Measurements from ENCODE around the gene AUNIP. TPM values are rescaled to one million over a fixed set of nuclear protein-coding genes. Genes with fewer than 3 reads are reported as not detected.

The AUNIP gene
- total and polyA plus RNA-seq, 3 experiments from 2014 or later = 7.3 to 7.4 TPM; not detected in 1

- CTCF ChIA-PET = interaction anchor here (1.2 to 2.2 kb wide), 3 partner anchors 18 to 178 kb away, joined by 3 to 7 read pairs (median 4); partner anchors contain the start of gene PAFAH2
- peak overlapping the region; percentile 90 for H3K27ac ChIP-seq (ENCODE audit: low read depth, low read length)
- H3K36me3 ChIP-seq (ENCODE audit: insufficient read depth, low read length) = peaks cover 2% of the 10 kb centered on the region
- Mint-ChIP-seq H3K4me1 (peaks cover 30 to 40% (median 35%) of the 10 kb centered on the region in 3 donors), H3K36me3 (peaks cover 0 to 20% (median 1%) of the 10 kb centered on the region in 3 donors), H3K9me3 (no peaks in the 10 kb centered on the region), H3K4me3 (peak overlapping the region; percentile 89 to 95 (median 90)), H3K27ac (peak overlapping the region; percentile 83 to 99 (median 95)), H3K27me3 (peaks cover 0 to 4% of the 10 kb centered on the region in 2 donors)
- peak overlapping the region; percentile 71 for H3K4me3 ChIP-seq (ENCODE audit: low read length)
- POLR2A ChIA-PET = interaction anchor here (0.9 to 2.7 kb wide), 3 partner anchors 11 to 54 kb away, joined by 3 to 17 read pairs (median 3); partner anchors contain the start of gene PAQR7
- H3K4me1 ChIP-seq (ENCODE audit: insufficient read depth, low read length) = peaks cover 37% of the 10 kb centered on the region
- H3K9me3 ChIP-seq (ENCODE audit: low read length) = no peaks in the 10 kb centered on the region
- no peaks in the 10 kb centered on the region for H3K27me3 ChIP-seq (ENCODE audit: insufficient read depth, low read length, poor library complexity, severe bottlenecking)
- DNase-seq = no peak
These were observed 38.2 kb downstream of the AUNIP start for GRCh38 chr1:25821112-25821476.

DNA sequence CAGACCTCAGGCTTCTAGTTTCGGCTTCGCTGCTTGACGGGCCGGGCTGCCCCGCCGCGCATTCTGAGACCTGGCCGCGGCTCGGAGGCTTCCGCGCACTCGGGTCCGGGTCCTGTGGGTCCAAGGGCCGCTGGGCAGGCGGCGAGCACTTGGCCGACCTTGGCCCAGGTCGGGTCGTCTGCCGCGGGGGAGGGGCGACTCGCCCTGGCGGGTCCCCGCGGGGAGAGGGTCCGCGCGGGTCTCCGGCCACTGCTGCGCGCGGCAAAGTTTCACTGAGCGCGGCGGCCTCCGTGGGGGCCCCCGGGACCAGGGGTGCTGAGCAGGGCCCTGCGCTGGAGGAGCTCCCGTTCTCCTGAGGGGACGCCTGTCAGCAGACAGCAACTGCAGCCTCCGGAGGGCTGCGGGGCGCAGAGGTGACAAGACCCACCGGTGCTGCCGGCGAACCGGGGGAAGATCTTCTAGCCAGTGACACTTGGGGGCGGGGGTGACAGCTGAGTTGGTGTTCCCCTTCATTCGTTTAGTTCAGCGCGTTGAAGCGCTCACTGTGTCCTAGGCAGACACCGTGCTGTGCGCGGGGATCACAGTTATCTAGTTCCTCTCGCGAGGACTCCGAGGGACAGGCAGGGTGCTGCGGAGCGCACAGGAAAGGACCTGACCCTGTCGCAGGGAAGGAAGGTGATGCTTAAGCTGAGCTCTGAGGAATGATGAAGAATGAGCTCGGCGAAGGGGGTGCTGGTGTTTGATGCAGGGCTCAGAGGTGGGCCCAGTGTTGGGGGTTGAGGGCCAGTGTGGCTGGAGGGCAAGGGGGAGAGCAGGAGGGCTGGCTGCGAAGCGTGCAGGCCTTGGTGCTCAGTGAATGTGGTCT lies 38.8 kb downstream of the AUNIP start:
- H3K4me3 Mint-ChIP-seq = peak overlapping the region; percentile 92 to 98 (median 94)
- peaks cover 0 to 4% of the 10 kb centered on the region in 2 donors for H3K27me3 Mint-ChIP-seq
- Histone ChIP-seq H3K36me3 (ENCODE audit: insufficient read depth, low read length) (no peaks in the 10 kb centered on the region), H3K4me3 (ENCODE audit: low read length) (peak overlapping the region; percentile 71), H3K27me3 (ENCODE audit: insufficient read depth, low read length, poor library complexity, severe bottlenecking) (no peaks in the 10 kb centered on the region), H3K27ac (ENCODE audit: low read depth, low read length) (peak overlapping the region; percentile 90), H3K4me1 (ENCODE audit: insufficient read depth, low read length) (peaks cover 37% of the 10 kb centered on the region), H3K9me3 (ENCODE audit: low read length) (no peaks in the 10 kb centered on the region)
- peak overlapping the region; percentile 83 to 99 (median 96) for H3K27ac Mint-ChIP-seq
- ChIA-PET CTCF (interaction anchor here (1.0 to 2.5 kb wide), 7 partner anchors 11 to 300 kb away, joined by 3 to 20 read pairs (median 4); partner anchors contain the start of genes PAFAH2 and PAQR7), POLR2A (interaction anchor here (0.5 to 2.7 kb wide), 12 partner anchors 12 to 988 kb away, joined by 3 to 17 read pairs (median 4); partner anchors contain the start of genes LDLRAP1, PAQR7, RSRP1 and SYF2)
- no peaks in the 10 kb centered on the region for H3K9me3 Mint-ChIP-seq
- DNase-seq = peak; percentile 54 to 85 (median 71)
- peaks cover 0 to 16% (median 0%) of the 10 kb centered on the region in 3 donors for H3K36me3 Mint-ChIP-seq
- peaks cover 30 to 40% (median 35%) of the 10 kb centered on the region in 3 donors for H3K4me1 Mint-ChIP-seq

GRCh38 chr1:25819491-25820246 lies 39.6 kb downstream of the AUNIP start, which contains the start of gene MTFR1L:
MTFR1L (plus strand) TSS chr1:25819954; CDS start chr1:25823105, 3,151 bp downstream.
- Mint-ChIP-seq H3K4me3 (peak within 1 kb of the TSS; percentile 92 to 98 (median 94)), H3K27me3 (peaks cover 0 to 4% of the 10 kb centered on the region in 2 donors), H3K4me1 (peaks cover 30 to 40% (median 35%) of the 10 kb centered on the region in 3 donors), H3K27ac (peak within 1 kb of the TSS; percentile 83 to 99 (median 96)), H3K36me3 (peaks cover 0 to 19% (median 0%) of the 10 kb centered on the region in 3 donors), H3K9me3 (no peaks in the 10 kb centered on the region)
- ChIA-PET POLR2A (interaction anchor here (0.8 to 2.7 kb wide), 9 partner anchors 19 to 588 kb away, joined by 3 to 17 read pairs (median 4); partner anchors contain the start of genes LDLRAP1, PAQR7, RSRP1 and SYF2), CTCF (interaction anchor here (1.0 to 2.5 kb wide), 8 partner anchors 10 to 299 kb away, joined by 3 to 20 read pairs (median 4); partner anchors contain the start of gene PAQR7)
- peaks cover 37% of the 10 kb centered on the region for H3K4me1 ChIP-seq (ENCODE audit: insufficient read depth, low read length)
- peak within 1 kb of the TSS; percentile 71 for H3K4me3 ChIP-seq (ENCODE audit: low read length)
- H3K27me3 ChIP-seq (ENCODE audit: insufficient read depth, low read length, poor library complexity, severe bottlenecking) = no peaks in the 10 kb centered on the region
- no peaks in the 10 kb centered on the region for H3K9me3 ChIP-seq (ENCODE audit: low read length)
- peak within 1 kb of the TSS; percentile 90 for H3K27ac ChIP-seq (ENCODE audit: low read depth, low read length)
- DNase-seq = peak; percentile 90 to 95 (median 92)
- H3K36me3 ChIP-seq (ENCODE audit: insufficient read depth, low read length) = no peaks in the 10 kb centered on the region

- POLR2A ChIA-PET = interaction anchor here (1.8 to 2.7 kb wide), 2 partner anchors 57 to 587 kb away, joined by 5 to 17 read pairs; partner anchors contain the start of genes PAQR7 and SYF2
- H3K4me3 Mint-ChIP-seq = peak overlapping the region; percentile 92 to 98 (median 94)
These were observed 40.7 kb downstream of the AUNIP start for GRCh38 chr1:25818569-25818968.

DNA sequence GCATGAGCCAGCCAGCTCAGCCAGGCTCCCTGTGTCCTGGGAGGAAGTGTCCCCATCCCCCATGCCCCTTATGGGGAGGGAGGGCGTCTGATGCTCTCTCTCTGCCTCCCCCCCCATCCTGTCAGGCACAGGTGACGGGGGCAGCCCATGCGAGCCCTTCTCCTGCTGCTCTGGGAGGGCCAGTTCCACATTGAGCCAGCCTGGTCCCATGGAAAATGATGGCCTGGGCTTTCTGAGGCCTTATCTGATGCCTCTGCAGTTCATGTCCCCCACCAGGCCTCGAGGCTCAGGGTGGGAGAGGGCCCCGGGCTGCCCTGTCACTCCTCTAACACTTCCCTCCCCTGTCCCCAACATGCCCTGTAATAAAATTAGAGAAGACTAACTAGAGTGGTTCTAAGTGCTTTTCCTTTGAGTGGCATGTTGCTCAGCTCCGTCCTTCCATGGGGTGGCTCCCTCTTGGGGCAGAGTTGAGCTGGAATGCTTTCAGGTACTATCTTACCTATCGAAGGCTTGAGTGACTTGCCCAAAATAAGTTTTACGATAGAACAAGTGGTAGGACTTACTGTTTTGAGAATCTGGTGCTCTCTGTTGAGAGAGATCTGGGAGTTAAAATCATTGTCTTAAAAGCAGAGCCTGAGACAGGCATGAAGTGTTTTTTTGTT lies 41.3 kb downstream of the AUNIP start:
- Mint-ChIP-seq H3K36me3 (peaks cover 0 to 17% (median 0%) of the 10 kb centered on the region in 3 donors), H3K27ac (peak overlapping the region in 7 of 8 donors; percentile 59 to 96 (median 86)), H3K27me3 (peaks cover 0 to 4% of the 10 kb centered on the region in 2 donors), H3K4me3 (peak overlapping the region; percentile 92 to 98 (median 94)), H3K4me1 (peaks cover 30 to 35% (median 34%) of the 10 kb centered on the region in 3 donors), H3K9me3 (no peaks in the 10 kb centered on the region)
- H3K36me3 ChIP-seq (ENCODE audit: insufficient read depth, low read length) = no peaks in the 10 kb centered on the region
- H3K4me3 ChIP-seq (ENCODE audit: low read length) = no peak overlapping the region
- no peak for DNase-seq
- no peaks in the 10 kb centered on the region for H3K27me3 ChIP-seq (ENCODE audit: insufficient read depth, low read length, poor library complexity, severe bottlenecking)
- ChIA-PET CTCF (interaction anchor here (1.8 kb wide), 1 partner anchor 22 kb away, joined by 4 read pairs; no protein-coding TSS in a partner anchor), POLR2A (no interaction called here)
- H3K4me1 ChIP-seq (ENCODE audit: insufficient read depth, low read length) = peaks cover 37% of the 10 kb centered on the region
- H3K27ac ChIP-seq (ENCODE audit: low read depth, low read length) = peak overlapping the region; percentile 90
- no peaks in the 10 kb centered on the region for H3K9me3 ChIP-seq (ENCODE audit: low read length)

More at GRCh38 chr1:25818569-25818968, 40.7 kb downstream of the AUNIP start:
- Mint-ChIP-seq H3K36me3 (peaks cover 0 to 16% (median 0%) of the 10 kb centered on the region in 3 donors), H3K27me3 (peaks cover 0 to 4% of the 10 kb centered on the region in 2 donors), H3K9me3 (no peaks in the 10 kb centered on the region), H3K27ac (peak overlapping the region; percentile 59 to 96 (median 90)), H3K4me1 (peaks cover 30 to 37% (median 35%) of the 10 kb centered on the region in 3 donors)
- no peak for DNase-seq
- CTCF ChIA-PET = interaction anchor here (1.7 to 2.5 kb wide), 3 partner anchors 9 to 77 kb away, joined by 4 to 20 read pairs (median 9); no protein-coding TSS in a partner anchor
- Histone ChIP-seq H3K36me3 (ENCODE audit: insufficient read depth, low read length) (no peaks in the 10 kb centered on the region), H3K27me3 (ENCODE audit: insufficient read depth, low read length, poor library complexity, severe bottlenecking) (no peaks in the 10 kb centered on the region), H3K27ac (ENCODE audit: low read depth, low read length) (peak overlapping the region; percentile 90), H3K4me1 (ENCODE audit: insufficient read depth, low read length) (peaks cover 37% of the 10 kb centered on the region), H3K9me3 (ENCODE audit: low read length) (no peaks in the 10 kb centered on the region), H3K4me3 (ENCODE audit: low read length) (no peak overlapping the region)

DNA sequence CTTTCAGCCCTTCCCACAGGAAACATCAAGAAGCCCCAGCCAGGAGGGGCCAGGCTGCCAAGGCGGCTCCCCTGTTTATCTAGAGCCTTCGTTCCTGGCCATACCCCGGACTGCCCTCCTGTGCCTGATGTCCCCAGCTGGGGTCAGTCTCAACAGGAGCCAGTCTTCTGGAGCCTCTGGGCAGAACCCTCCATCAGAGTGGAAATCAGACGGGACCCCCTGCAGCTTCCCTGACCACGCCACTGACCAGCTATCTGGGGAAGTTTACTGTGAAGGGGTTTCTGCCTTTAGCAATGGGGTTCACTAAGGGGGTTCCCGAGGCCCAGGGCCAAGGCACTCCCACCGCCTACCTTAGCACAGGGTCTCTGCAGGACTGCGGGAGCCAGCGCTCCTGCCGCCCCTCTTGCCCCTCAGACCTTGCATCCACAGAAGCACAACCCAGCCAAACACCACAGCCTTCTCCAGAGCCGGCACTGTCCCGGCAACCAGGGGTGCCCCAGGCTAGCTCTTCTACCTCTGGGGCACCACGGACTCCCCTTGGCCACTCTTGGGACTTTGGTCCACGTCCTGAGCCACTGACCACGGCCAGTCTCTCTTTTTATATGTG lies 43.0 kb downstream of the AUNIP start:
- H3K9me3 ChIP-seq (ENCODE audit: low read length) = no peaks in the 10 kb centered on the region
- peaks cover 0 to 17% (median 2%) of the 10 kb centered on the region in 3 donors for H3K36me3 Mint-ChIP-seq
- POLR2A ChIA-PET = no interaction called here

More for the DNA sequence above, 43.0 kb downstream of the AUNIP start:
- peak overlapping the region in 2 of 8 donors; percentile 14 to 16 for H3K27ac Mint-ChIP-seq
- peaks cover 0 to 4% of the 10 kb centered on the region in 2 donors for H3K27me3 Mint-ChIP-seq
- no peaks in the 10 kb centered on the region for H3K36me3 ChIP-seq (ENCODE audit: insufficient read depth, low read length)
- H3K4me1 Mint-ChIP-seq = peaks cover 20 to 23% (median 23%) of the 10 kb centered on the region in 3 donors
- H3K27ac ChIP-seq (ENCODE audit: low read depth, low read length) = no peak overlapping the region
- DNase-seq = no peak
- peaks cover 28% of the 10 kb centered on the region for H3K4me1 ChIP-seq (ENCODE audit: insufficient read depth, low read length)
- H3K4me3 ChIP-seq (ENCODE audit: low read length) = no peak overlapping the region
- H3K4me3 Mint-ChIP-seq = no peak overlapping the region
- no peaks in the 10 kb centered on the region for H3K27me3 ChIP-seq (ENCODE audit: insufficient read depth, low read length, poor library complexity, severe bottlenecking)
- no peaks in the 10 kb centered on the region for H3K9me3 Mint-ChIP-seq
- CTCF ChIA-PET = interaction anchor here (1.3 kb wide), 1 partner anchor 18 kb away, joined by 4 read pairs; no protein-coding TSS in a partner anchor

All from CD8-positive, alpha-beta memory T cell (primary cell).